Measurements from ENCODE around the gene EIF2B4. TPM values are rescaled to one million over a fixed set of nuclear protein-coding genes. Genes with fewer than 3 reads are reported as not detected.

Gene EIF2B4
- polyA plus RNA-seq, 3 donors = 37.7 to 42.5 (median 40.6) TPM

Other genes with a start within 250 kb of the EIF2B4 start
- 1 to 10 TPM in 2 of 3 donors, under 1 TPM in 1; 0.79 to 1.4 (median 1.2) TPM for gene ABHD1, start 246.5 kb downstream of the EIF2B4 start, polyA plus RNA-seq
- 10 to 100 TPM; 51.7 to 66.5 (median 51.8) TPM for gene PREB, start 235.7 kb downstream of the EIF2B4 start, polyA plus RNA-seq
- gene PRR30, start 230.9 kb downstream of the EIF2B4 start, polyA plus RNA-seq = not detected
- under 1 TPM; 0.01 to 0.22 (median 0.18) TPM for gene TCF23, start 221.3 kb downstream of the EIF2B4 start, polyA plus RNA-seq
- gene ATRAID, start 158.3 kb downstream of the EIF2B4 start, polyA plus RNA-seq = 100 to 1,000 TPM in 2 of 3 donors, 10 to 100 TPM in 1; 93.7 to 176 (median 170) TPM
- 100 to 1,000 TPM in 1 of 3 donors, 10 to 100 TPM in 2; 23.4 to 287 (median 33.4) TPM for gene SLC5A6, start 158.1 kb downstream of the EIF2B4 start, polyA plus RNA-seq
- gene CAD, start 153.0 kb downstream of the EIF2B4 start, polyA plus RNA-seq = 10 to 100 TPM; 11.1 to 18.6 (median 15.9) TPM
- under 1 TPM; 0.08 to 0.22 (median 0.22) TPM for gene SLC30A3, start 107.3 kb downstream of the EIF2B4 start, polyA plus RNA-seq
- gene DNAJC5G, start 94.9 kb downstream of the EIF2B4 start, polyA plus RNA-seq = under 1 TPM in 1 of 3 donors, not detected in 2; 0.07 TPM
- 1 to 10 TPM in 1 of 3 donors, under 1 TPM in 2; 0.03 to 1.3 (median 0.90) TPM for gene TRIM54, start 87.9 kb downstream of the EIF2B4 start, polyA plus RNA-seq
- gene UCN, start 61.9 kb downstream of the EIF2B4 start, polyA plus RNA-seq = 1 to 10 TPM in 2 of 3 donors, under 1 TPM in 1; 0.83 to 1.8 (median 1.7) TPM
- 100 to 1,000 TPM in 1 of 3 donors, 10 to 100 TPM in 2; 39.8 to 103 (median 76.3) TPM for gene MPV17, start 47.2 kb downstream of the EIF2B4 start, polyA plus RNA-seq
- gene GTF3C2, start 13.6 kb downstream of the EIF2B4 start, polyA plus RNA-seq = 10 to 100 TPM; 18.0 to 23.9 (median 21.4) TPM
- 100 to 1,000 TPM in 2 of 3 donors, 10 to 100 TPM in 1; 49.3 to 104 (median 101) TPM for gene SNX17, start 278 bp upstream of the EIF2B4 start, polyA plus RNA-seq
- gene ZNF513, start 10.4 kb upstream of the EIF2B4 start, polyA plus RNA-seq = 10 to 100 TPM in 2 of 3 donors, 1 to 10 TPM in 1; 8.6 to 19.9 (median 12.5) TPM
- gene PPM1G, start 39.3 kb upstream of the EIF2B4 start, polyA plus RNA-seq = 10 to 100 TPM; 40.7 to 79.5 (median 46.3) TPM
- 10 to 100 TPM; 44.9 to 67.0 (median 65.7) TPM for gene NRBP1, start 58.3 kb upstream of the EIF2B4 start, polyA plus RNA-seq
- gene KRTCAP3, start 72.0 kb upstream of the EIF2B4 start, polyA plus RNA-seq = 10 to 100 TPM in 1 of 3 donors, 1 to 10 TPM in 2; 2.4 to 52.8 (median 6.1) TPM
- gene IFT172, start 119.4 kb upstream of the EIF2B4 start, polyA plus RNA-seq = 10 to 100 TPM; 11.3 to 23.7 (median 13.3) TPM
- 100 to 1,000 TPM in 1 of 3 donors, 10 to 100 TPM in 2; 38.5 to 158 (median 53.5) TPM for gene FNDC4, start 124.9 kb upstream of the EIF2B4 start, polyA plus RNA-seq
- 1 to 10 TPM in 2 of 3 donors, not detected in 1; 3.0 to 5.7 TPM for gene GCKR, start 126.5 kb upstream of the EIF2B4 start, polyA plus RNA-seq
- 10 to 100 TPM in 1 of 3 donors, 1 to 10 TPM in 2; 5.4 to 18.8 (median 7.4) TPM for gene ZNF512, start 212.7 kb upstream of the EIF2B4 start, polyA plus RNA-seq